Measurements from ENCODE around the gene TLE1.
"Not testable (repeated sequence)": the region's sequence is repeated elsewhere in the genome, so short reads cannot be mapped to it uniquely, and the experiment has no call there.

Gene TLE1

GRCh38 chr9:81652058-81652687, 37.2 kb downstream of the TLE1 start:
- DNase-seq, result no peak

GRCh38 chr9:81650586-81651515, 38.5 kb downstream of the TLE1 start:
- no peak for DNase-seq

DNA sequence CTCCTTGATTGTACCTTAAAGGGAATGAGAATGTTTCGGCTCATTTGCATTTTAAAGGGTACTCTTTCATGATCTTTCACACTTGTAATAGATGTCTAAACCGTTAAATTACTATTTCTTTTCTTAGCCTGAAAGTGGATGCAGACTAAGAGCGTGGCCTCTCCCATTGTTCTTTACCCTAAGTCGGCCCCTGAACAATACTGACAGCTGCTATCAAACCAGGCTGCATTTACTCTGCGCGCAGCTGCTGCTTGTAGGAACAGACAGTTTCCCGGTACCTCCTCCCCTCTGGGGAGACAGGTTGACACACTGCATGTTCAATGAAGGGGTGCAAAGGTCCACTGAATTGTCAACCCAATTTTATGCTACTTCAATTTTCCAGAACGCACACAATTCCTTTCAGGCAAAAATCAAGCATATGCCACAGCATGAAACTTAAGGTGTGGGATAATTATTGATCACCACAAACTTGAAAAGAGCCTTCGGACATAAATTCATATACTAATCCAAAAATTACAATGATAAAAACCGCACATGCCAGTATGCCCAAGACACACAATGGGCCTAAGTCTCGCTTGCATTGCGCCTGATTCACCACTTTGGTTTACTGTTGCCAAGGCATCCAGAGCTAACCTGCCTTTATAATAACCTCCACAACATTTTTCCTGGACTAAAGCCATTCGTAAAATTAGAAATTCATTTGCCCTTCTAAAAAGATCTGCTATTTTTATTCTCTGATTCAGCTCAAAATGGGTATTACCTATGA, 39.7 kb downstream of the TLE1 start:
- no peak for DNase-seq

- DNase-seq, result no peak
Measured at GRCh38 chr9:81648891-81649290, 40.5 kb downstream of the TLE1 start.

DNA sequence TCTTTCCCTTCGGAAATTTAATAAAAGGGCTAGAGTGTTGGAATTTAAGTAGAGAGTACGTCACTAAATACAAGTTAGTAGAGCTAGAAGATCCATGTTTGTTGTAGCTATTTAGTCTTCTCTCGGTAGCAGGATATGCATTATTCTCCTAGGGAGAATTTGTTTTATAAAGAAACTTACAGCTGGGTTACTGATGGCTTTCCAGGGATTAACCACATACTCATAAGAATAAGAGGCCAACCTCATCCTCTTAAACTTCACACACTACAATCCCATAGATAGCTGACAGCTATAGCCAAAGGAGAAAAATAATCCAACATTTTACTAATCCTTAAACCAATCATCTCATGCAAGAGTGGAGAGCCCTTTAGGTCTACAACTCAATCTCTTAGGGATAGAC, 43.0 kb downstream of the TLE1 start:
- DNase-seq, result no peak

DNA sequence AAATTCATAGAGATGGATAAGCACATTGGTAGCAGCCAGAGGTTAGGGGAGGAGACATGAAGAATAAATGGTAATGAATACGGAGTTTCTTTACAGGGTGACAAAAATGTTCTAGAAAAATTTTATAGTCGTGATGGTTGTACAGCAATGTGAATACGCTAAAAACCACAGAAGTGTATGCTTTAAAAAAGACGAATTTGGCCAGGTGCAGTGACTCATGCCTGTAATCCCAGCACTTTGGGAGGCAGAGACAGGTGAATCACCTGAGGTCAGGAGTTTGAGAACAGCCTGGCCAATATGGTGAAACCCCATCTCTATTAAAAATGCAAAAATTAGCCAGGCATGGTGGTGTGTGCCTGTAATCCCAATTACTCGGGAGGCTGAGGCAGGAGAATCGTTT, 44.8 kb downstream of the TLE1 start:
- not testable (repeated sequence) for DNase-seq

DNA sequence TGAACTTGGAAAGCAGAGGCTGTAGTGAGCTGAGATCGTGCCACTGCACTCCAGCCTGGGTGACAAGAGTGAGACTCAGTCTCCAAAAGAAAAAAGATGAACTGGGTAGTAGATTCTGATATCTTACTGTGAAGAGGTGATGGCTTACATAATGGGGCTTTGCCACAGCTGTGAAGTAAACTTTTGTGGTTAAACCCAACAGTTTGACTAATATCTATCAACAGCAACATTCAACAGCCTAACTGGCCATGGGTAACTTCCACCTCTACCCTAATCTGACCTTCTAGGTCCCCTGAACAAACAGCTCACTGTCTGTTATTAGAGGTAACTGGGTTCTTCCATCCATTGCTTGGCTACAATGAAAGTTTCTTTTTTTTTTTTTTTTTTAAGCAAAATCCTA, 52.1 kb downstream of the TLE1 start:
- no peak for DNase-seq

GRCh38 chr9:81636255-81636599, 53.1 kb downstream of the TLE1 start:
- DNase-seq, result no peak

GRCh38 chr9:81635521-81636254, 53.7 kb downstream of the TLE1 start:
- DNase-seq, result no peak

- DNase-seq, result no peak
Measured at GRCh38 chr9:81634915-81635516, 54.3 kb downstream of the TLE1 start.

DNA sequence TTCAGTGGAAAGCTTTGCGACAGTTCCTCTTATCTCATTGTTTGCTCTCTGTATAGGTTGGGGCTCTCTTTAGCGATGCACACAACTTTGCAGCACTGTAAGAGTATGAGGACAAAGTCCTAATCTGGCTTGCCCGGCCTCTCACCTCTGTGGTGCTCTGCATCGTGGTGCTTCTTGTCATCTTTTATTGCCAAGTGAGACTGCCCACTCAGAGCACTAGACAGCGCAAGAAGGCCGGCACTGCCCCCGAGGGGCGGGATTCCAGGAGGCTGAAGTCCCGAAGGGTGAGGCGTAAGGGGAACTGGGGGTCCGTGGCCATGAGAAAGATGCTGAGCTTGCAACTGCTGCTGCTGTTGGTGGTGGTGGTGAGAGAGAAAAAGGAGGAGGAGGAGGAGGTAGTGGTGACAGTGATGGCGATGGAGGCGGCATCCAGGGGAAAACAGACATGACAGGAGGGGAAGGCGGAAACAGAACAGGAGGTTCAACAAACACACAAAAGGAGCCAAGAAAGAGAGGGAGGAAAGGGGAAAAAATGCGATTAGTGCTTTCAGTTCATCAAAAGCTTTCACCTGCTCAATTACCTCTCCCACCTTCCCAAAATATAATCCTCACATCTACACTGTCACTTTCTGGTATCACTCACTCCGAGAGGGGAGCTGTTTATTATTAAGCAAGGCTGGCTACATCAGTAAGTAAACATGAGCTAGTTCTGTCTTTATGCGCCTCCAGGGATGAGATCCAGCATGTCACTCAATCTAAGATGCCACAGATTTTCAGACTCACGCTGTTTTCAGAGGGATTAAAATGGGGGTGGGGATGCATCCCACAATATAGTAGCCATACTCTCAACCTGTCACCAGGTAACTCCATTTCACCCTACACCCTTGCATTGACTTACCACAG, 55.1 kb downstream of the TLE1 start:
- no peak for DNase-seq

DNA sequence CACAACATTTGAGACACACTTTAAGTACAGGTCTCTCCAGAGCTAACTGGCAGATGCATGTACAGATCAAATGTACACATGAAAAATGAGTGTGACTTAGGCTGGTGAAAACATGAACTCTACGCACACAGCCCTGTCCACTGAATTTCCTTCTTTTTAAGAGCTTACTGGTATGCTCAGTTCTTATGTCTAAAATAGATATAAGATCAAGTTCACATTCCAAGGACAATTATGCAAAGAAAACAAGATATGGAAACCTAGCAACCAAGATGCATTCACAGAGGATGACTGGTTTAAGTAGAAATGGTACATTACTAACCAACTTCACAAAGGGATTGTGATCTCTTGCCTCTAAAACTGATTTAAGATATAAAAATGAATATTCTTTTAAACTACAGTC, 56.7 kb downstream of the TLE1 start:
- no peak for DNase-seq

DNA sequence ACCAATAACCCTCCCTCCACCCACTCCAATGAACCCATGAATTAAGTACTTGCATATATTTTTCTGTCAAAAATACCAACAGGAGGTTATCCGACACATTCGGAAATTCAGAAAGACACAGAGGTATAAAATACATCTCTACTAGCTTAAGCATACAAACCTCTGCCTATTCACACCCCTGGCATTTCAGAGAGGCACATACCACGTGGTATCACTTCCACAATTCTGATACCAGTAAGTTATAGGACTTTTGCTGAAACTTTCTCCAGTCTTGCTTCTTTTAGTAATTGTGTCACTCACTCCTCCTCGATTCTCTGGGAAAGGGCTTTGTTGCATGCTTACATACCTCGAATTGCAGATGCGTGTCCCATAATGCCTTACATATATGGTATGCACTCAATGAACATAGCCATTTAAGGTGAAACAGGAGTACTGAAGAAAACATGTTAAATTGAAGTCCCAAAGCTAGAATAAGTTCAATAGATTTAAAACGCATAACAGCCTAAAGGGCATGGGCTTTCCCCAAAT, 58.1 kb downstream of the TLE1 start:
- no peak for DNase-seq

DNA sequence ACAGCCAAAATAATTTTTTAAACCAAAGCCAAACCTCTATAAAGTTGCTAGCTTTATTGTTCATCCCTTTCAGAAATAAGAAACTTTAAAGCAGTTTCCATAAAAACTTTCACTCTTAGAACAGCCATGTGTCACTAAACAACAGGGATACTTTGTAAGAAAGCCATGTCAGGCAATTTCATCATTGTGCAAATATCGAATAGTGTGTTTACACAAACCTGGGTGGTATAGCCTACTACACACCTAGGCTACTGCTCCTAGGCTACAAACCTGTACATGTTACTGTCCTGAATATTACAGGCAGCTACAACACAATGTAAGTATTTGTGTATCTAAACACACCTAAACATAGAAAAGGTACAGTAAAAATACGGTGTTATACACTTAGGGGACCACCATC, 59.9 kb downstream of the TLE1 start:
- DNase-seq, result no peak

DNA sequence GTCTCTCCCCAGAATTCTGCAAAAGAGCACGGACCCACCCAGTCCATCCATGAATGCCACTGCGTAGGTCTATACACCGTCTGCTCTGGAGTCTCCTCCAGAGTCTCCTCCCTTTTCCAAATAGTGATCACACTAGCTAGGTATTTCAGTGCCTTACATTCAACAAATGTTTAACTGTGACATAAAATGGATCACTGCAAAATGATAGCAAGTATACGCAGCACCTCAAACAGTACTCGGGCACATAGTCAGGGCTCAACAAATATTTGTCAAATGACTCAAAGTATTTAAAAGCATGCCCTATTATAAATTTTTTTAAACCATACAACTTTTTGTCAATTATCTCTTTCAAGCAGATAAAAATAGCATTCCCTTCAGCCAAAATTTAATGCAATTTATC, 60.5 kb downstream of the TLE1 start:
- DNase-seq, result no peak

GRCh38 chr9:81627481-81627880, 61.9 kb downstream of the TLE1 start:
- no peak for DNase-seq

- no peak for DNase-seq
Measured at GRCh38 chr9:81626511-81626910, 62.8 kb downstream of the TLE1 start.

GRCh38 chr9:81625969-81626368, 63.4 kb downstream of the TLE1 start:
- no peak for DNase-seq

- no peak for DNase-seq
Measured at GRCh38 chr9:81623778-81624177, 65.6 kb downstream of the TLE1 start.

DNA sequence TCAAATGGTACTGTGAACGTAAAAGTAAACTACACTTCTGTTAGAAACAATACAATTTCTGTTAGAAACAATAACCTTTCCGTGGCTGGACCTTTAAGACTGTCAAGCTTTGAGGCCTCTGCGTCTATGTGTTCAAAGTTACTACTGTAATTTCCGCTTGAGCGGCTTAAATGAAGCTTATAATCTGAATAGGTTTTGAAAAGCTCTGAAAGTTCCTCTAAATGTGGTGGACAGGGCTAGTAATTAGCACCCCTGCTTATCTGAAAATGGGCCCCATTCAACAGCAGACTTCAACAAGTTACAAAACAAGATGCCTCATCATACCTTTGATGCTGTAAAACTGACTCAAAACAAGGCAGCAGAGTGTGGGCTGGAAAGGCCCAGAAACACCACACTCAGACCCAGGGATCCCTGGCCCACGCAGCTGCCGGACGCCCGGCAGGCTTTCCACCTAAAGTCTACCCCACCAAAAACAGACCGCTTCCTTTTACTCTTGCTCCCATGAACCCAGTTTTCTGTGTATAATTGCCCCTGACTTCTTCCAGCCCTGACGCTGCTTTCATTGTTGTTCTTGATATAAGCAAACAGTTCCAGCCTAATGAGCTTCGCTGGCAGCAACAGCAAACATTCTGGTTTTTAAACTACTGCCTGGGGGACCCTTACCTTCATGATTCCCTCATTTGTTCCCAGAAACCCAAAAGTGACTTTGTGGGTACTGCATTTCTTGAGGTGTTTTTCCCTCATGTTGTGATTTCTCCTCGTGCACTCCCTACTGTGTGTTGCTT, 66.7 kb downstream of the TLE1 start:
- no peak for DNase-seq
